NCI-H2029 treated with DMSO at 0.1 percent for 48 hours (cell line): Measurements from ENCODE around the gene OR1M1.

Experiments
- DNase-seq: peaks from one replicate; lab custom pipeline; 2025; lab: John Stamatoyannopoulos, UW

The OR1M1 gene

GRCh38 chr19:9075064-9075949 lies 11.6 kb upstream of the OR1M1 start:
- peak; percentile 54 for DNase-seq

- DNase-seq, result no peak
Observed at GRCh38 chr19:9076901-9077300, 10.0 kb upstream of the OR1M1 start.

DNA sequence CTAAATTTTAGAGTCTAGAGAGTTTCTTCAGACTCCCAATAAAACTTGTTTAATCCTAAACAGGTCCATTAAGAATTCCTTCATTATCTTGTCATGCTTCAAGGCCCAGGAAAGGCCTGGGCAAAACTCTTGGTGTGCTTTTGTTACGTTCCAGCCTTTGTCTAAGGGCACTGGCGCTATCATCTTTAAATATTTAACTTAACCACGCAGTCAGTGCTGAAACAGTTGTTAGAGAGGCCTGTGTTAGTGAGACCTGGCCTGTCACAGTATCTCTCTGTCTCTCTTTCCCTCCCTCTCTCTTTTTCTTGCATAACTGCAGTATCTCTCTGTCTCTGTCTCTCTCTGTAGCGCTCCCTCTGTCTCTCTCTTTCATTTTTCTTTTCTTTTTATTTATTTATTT lies 8.2 kb upstream of the OR1M1 start:
- no peak for DNase-seq

DNA sequence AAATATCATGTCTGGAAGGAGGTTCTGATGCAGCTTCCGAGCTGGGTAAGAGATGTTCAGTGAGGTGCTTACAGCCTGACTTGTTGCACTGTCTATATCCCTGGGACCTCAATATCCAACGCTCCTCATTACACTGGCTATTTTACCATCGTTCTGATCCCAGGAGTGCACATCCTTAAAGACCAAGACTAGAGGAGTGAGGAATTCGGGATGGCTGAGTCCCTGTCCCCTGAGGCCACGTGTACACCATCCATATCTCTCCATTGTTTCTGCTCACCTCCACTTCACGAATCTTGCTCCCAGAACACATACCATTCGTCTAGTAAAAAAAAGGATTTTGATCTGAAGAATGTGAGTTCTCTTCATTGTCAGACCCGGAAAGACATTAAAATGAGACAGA lies 20.5 kb downstream of the OR1M1 start, which contains the start of gene OR7G2:
Gene OR7G2, minus strand, starts transcription at position 101 of the 400 bp plus-strand sequence. CDS start 4,232 bp downstream, outside the sequence.
- DNase-seq, result no peak

DNA sequence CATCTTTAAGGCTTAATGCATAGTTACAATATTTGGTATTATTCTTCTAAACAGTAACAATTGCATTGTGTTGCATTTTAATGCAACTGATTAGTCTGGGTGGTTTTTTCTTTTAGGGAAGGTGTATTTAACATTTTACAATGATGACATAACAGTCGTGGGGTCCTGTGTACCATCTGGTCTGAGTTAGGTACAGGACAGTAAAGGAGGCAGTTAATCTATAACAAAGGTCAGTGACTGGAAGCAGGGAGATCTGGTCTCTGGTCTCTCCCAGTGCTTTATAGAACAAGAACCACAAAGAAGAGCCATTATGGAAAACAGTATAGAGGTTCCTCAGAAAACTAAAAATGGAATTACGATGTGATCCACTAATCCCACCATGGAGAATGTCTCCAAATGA lies 23.1 kb downstream of the OR1M1 start:
- no peak for DNase-seq

DNA sequence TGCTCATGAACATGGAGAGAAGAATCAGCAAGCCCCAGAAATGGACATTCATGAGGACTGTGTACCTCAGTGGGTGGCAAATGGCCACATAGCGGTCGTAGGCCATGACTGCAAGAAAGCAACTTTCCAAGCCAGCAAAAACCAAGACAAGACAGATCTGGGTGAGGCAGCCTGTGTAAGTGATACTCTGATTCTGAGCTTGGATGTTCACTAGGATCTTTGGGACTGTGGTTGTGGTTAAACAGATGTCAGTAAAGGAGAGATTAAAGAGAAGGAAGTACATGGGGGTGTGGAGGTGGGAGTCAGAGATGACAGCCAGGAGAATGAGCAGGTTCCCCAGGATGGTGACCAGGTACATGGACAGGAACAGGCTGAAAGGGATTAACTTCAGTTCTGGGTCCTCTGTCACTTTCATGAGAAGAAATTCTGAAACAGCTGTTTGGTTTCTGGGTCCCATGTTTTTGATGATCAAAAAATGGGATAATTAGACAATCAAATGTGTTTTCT lies 28.5 kb downstream of the OR1M1 start, which contains the start of gene OR7G1:
Gene OR7G1, minus strand, starts transcription at position 457 of the 507 bp plus-strand sequence. Its CDS starts 0 bp downstream, at position 457.
- no peak for DNase-seq

DNA sequence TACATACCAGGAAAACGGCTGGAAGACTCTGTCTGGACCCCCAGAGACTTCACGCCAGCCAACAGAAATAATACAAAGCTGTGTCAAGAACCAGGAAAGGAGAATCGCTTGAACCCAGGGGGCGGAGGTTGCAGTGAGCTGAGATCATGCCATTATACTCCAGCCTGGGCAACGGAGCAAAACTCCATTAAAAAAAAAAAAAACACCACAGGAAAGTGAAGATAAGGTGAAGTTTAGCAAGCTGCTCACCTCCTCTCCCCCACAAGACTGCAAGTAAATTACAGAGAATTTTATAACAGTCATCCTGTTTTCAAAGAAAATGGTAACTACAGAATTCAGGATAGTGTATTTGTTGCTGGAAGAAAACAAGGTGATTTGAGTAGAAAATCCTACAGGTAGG lies 29.7 kb downstream of the OR1M1 start:
- no peak for DNase-seq

- no peak for DNase-seq
Observed at GRCh38 chr19:9126900-9127405, 40.1 kb downstream of the OR1M1 start, which contains the start of gene OR7G3. OR7G3 (minus strand) TSS chr19:9126950; CDS start chr19:9126950, 0 bp downstream.

DNA sequence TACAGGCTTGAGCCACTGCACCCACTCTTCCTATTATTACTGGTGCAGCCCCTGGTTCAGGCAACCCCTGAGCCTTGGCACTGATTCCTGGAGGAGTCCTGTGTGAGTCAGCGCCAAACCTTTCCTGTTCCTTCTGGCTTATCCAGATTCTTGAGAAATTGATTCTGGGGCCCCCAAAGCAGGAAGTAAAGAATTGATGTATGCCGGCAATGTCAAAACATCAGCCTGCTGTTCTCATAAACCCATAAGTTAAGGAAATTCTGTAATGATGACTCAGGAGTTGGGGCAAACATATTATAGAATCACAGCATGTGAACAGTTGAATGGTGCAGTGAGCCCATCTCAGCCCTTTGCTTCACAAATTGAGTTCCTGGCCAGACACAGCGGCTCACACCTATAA lies 41.3 kb downstream of the OR1M1 start:
- DNase-seq, result no peak

DNA sequence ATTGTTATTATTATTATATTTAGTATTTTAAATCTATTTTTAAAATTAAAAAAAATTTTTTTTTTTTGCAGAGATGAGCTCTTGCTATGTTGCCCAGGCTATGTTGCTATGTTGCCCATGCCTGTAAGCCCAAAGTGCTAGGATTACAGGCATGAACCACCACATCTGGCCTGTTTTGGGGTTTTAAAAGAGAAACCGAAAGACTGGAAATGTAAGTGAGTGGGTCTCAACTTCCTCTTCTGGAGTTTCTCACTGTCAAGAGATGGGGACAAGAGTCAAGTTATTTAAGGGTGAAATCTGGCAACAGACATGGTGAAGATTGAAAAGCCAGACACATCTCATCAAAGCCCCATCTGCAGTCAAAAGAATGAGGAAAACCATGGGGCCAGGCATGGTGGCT lies 44.1 kb downstream of the OR1M1 start:
- no peak for DNase-seq

DNA sequence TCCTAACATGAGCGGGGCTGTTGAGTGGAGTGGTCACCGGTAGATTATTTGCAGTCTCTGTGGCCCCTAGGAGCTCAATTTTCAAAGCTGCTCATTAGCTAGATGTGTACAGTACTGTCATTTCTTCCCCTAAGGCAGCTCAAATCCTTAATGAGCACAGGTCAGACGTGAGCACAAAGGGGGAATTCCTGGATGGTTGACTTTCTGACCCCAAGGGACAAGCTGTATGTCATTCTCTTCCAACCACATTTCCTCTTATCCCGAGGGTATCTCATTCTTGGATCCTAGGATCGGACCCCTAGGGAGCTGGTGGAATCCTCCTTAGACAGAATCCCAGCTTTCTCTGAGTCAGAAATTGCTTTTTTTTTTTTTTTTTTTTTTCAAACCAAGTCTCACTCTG lies 45.6 kb downstream of the OR1M1 start:
- DNase-seq, result no peak

- peak; percentile 36 for DNase-seq
Observed at GRCh38 chr19:9139609-9140158, 52.8 kb downstream of the OR1M1 start.

- DNase-seq, result peak; percentile 74
Observed at GRCh38 chr19:9140159-9140874, 53.5 kb downstream of the OR1M1 start, which contains the start of gene ZNF317. ZNF317 (plus strand) TSS chr19:9140397; CDS start chr19:9156017, 15,620 bp downstream.

- no peak for DNase-seq
Observed at GRCh38 chr19:9144920-9145319, 58.1 kb downstream of the OR1M1 start.
